CD4-positive, alpha-beta T cell treated with Interferon gamma for 1 hour (primary cell): Measurements from ENCODE around the gene LRRC37A.
A peak's percentile ranks its signal among the peaks of the same experiment; 100 is the strongest.
"Not testable (repeated sequence)": the region's sequence is repeated elsewhere in the genome, so short reads cannot be mapped to it uniquely, and the experiment has no call there.

Experiments
- DNase-seq: peaks from one replicate; pipeline ENCODE4 v3.0.0-alpha.2; 2020

Gene LRRC37A

DNA sequence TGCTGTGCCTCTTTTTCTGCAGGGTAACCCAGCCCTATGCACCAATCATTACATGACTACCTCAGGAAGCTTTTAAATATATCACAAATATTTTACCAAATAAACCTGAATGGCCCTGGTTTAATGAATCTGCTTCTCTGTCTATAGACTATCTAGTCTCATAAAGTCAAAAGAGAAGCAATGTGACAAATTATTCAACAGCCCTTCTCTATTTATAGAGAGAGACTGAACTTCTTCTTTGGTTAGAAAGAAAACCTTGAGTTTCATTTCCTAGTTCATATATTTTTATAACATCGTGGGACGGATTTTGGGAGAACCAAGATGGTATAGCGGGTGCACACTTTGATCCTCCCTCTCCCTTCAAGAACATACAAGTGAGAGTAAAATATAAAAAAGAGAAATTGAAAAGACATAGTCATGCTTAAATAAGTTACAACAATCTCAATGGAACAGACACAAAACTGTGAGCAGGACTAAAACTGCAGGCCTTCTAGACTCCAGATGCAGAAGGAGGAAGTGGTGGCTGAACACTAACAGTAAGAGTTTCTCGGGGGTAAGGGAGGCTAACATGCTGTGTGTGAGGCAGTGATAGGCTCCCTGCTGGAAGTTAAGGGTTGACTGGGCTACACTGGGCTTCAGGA, 3.9 kb upstream of the LRRC37A start:
- DNase-seq: peak; percentile 52

- not testable (repeated sequence) for DNase-seq
These were observed 3.3 kb upstream of the LRRC37A start for GRCh38 chr17:46291618-46292017.

DNA sequence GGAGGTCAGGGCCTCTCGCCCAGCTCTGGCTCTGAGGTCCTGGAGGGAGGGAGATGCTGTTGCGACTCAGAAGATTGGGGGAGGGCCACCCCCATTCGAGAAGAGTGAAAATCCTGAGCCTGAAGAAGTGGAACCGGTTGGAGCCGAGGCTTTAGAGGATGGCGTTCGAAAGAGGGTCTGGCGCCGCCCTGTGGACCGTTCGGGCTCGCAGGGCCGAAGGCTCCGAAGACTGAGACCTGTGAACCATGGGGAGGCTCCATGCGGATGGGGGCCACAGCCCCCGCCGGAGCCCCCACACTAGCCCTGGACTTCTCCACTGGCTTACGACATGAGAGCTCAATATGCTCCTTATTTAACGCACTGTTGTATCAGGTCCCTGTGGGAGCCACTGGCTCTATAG, 46.3 kb downstream of the LRRC37A start:
- DNase-seq: not testable (repeated sequence)

DNA sequence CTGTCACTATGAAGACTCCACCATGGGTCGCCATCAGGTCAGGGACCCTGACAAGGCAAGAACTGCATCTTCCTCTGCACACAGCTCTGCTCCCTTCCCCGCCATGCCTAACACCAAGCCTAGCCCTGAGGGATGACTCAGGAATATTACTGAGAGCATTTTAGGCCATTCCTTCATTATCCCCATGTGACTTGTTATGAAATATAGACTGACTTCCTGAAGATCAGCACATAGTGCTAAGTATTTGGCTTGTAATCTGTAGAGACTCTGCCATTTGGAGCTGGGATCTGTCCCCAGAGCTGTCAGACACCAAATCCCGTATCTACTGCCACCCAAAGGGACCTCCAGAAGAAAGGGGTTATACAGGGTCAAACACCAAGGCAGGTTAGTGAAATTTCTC, 47.2 kb downstream of the LRRC37A start:
- DNase-seq: not testable (repeated sequence)

- DNase-seq: not testable (repeated sequence)
These were observed 53.4 kb downstream of the LRRC37A start for GRCh38 chr17:46348345-46348744.

DNA sequence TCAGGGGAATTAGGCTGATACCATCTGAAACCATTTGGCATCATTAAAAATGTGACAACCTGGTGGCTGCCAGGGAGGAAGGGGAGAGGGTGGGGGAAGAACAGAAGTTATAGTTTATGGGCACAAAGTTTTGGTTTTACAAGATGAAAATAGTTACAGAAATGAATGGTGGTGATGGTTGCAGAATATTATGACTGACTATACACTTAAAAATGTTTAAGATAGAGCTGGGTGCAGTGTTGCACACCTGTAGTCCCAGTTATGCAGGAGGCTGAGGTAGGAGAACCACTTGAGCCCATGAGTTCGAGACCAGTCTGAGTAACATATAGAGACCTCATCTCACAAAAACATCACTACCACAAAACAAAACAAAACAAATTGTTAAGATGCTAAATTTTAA, 54.1 kb downstream of the LRRC37A start:
- DNase-seq: not testable (repeated sequence)

DNA sequence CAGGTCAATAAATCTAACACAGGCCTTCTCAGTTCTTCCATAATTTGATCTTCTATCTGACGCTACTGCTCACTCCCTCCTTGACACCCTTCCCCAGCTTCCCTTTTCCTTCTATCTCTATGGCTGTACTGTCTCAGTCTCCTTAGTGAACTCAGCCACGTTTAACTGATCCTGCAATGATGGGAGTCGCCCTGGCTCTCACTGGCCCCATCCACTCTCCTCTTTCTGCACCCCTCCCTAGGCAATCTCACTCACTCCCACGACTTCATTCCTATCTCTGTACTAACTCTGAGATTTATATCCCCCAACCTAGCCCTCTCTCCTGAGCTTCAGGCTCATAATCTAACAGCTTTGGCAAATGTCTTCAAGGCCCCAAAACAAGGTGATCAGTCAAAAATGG, 58.9 kb downstream of the LRRC37A start:
- not testable (repeated sequence) for DNase-seq

GRCh38 chr17:46361145-46361735, 66.3 kb downstream of the LRRC37A start:
- not testable (repeated sequence) for DNase-seq

DNA sequence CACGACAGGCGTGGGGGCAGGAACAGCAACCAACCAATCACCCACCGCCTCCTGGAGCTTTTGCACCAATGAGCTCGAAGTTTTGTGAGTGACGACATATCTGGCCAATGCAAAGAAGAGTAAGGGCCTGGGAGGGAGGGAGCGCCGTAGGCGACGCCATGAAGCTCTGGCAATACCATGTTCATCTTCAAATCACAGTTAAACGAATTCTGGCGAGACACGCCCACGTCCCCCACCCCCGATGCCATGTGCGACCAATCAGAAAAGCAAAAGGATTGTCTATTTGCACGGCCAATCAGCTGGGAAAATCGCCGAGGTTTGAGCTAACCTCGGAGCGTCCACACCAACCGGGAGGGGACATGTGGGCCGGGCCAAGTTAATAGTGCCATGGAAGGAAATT, 66.8 kb downstream of the LRRC37A start, which contains the start of gene ARL17B:
TSS of gene ARL17B (minus strand) at position 12 of the 400 bp plus-strand sequence. CDS start 3,369 bp downstream, outside the sequence.
- DNase-seq: peak; percentile 97

DNA sequence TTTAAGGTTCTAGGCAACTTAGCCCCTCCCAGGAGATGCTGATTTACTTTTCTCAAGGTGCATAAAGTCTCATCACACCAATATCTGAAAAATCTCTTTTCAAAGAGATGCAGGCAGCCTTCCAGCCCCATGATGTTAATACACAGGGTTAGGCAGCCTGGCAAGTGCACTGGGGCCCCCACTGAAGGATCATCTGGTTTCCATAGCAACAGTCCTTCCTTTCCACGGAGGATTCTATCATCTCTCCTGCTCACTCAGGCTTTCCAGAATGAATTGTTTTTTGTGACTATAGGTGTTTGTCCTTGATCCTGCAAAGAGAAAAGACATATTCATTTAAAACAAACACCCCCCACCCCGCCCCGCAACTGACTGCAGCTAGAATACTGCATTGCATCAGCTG, 72.6 kb downstream of the LRRC37A start:
- not testable (repeated sequence) for DNase-seq

GRCh38 chr17:46372236-46373229, 77.6 kb downstream of the LRRC37A start:
- DNase-seq: not testable (repeated sequence)

GRCh38 chr17:46373418-46373817, 78.5 kb downstream of the LRRC37A start:
- not testable (repeated sequence) for DNase-seq

- DNase-seq: not testable (repeated sequence)
These were observed 88.2 kb downstream of the LRRC37A start for GRCh38 chr17:46383118-46383517.

- not testable (repeated sequence) for DNase-seq
These were observed 90.6 kb downstream of the LRRC37A start for GRCh38 chr17:46385491-46385890.
